CD4-positive, CD25-positive, alpha-beta regulatory T cell (primary cell): ENCODE results near the gene PRG3. TPM values are rescaled to one million over a fixed set of nuclear protein-coding genes. Genes with fewer than 3 reads are reported as not detected.

Source experiments
- ATAC-seq, 2 donors: fragments of 150-1000 bp; cut with Tn5 transposase; one replicate each; pipeline ENCODE4 v1.10.0; 2021; ENCODE audit warnings: low read depth in 2 of 2, moderate number of reproducible peaks in 2 of 2, moderate library complexity in 1 of 2
- DNase-seq, 3 donors: peaks; one replicate each; pipeline versions ENCODE4 v3.0.0 to v3.0.0-alpha.2; 2012 to 2022; ENCODE audit warnings: mixed read lengths in 1 of 3
- H3K27ac ChIP-seq: one replicate; pipeline ENCODE4 v1.7.0; 2013; ENCODE audit warnings: mild to moderate bottlenecking, low read length; ENCODE audit not compliant: insufficient read depth, poor library complexity, severe bottlenecking
- H3K27me3 ChIP-seq: one replicate; pipeline ENCODE4 v1.7.0; 2013; ENCODE audit warnings: low read length; ENCODE audit not compliant: control insufficient read depth, insufficient read depth
- H3K36me3 ChIP-seq: one replicate; pipeline ENCODE4 v1.7.0; 2013; ENCODE audit warnings: mild to moderate bottlenecking, low read length, moderate library complexity; ENCODE audit not compliant: control insufficient read depth, insufficient read depth
- H3K4me1 ChIP-seq: 2 replicates; pipeline ENCODE4 v1.7.0; 2013; ENCODE audit warnings: mild to moderate bottlenecking, low read length; ENCODE audit not compliant: insufficient read depth, control insufficient read depth, poor library complexity, severe bottlenecking
- H3K4me3 ChIP-seq: one replicate; pipeline ENCODE4 v1.7.0; 2013; ENCODE audit warnings: low read depth, mild to moderate bottlenecking, low read length, moderate library complexity
- H3K9me3 ChIP-seq, 2 experiments: 1 replicate in 1 of 2; 2 replicates in 1 of 2; pipeline ENCODE4 v1.7.0; 2013; ENCODE audit warnings: low read length in 2 of 2, mild to moderate bottlenecking in 1 of 2, moderate library complexity in 1 of 2; ENCODE audit not compliant: control insufficient read depth in 2 of 2
- H3K27ac Mint-ChIP-seq, 3 donors: one replicate each; pipeline ENCODE4 v1.8.0; 2020 to 2022; ENCODE audit warnings: mild to moderate bottlenecking in 3 of 3, mixed read lengths in 3 of 3, moderate library complexity in 2 of 3
- H3K27me3 Mint-ChIP-seq: one replicate; pipeline ENCODE4 v1.8.0; 2022; ENCODE audit warnings: mild to moderate bottlenecking, mixed read lengths
- H3K36me3 Mint-ChIP-seq: one replicate; pipeline ENCODE4 v1.8.0; 2020; ENCODE audit warnings: mixed read lengths
- H3K4me1 Mint-ChIP-seq, 4 donors: one replicate each; pipeline ENCODE4 v1.8.0; 2020 to 2022; ENCODE audit warnings: mixed read lengths in 4 of 4, mild to moderate bottlenecking in 1 of 4
- H3K4me3 Mint-ChIP-seq, 4 donors: one replicate each; pipeline ENCODE4 v1.8.0; 2020 to 2022; ENCODE audit warnings: mild to moderate bottlenecking in 4 of 4, mixed read lengths in 4 of 4, moderate library complexity in 3 of 4
- H3K9me3 Mint-ChIP-seq, 7 donors: one replicate each; pipeline ENCODE4 v1.8.0; 2020 to 2022; ENCODE audit warnings: mixed read lengths in 7 of 7, mild to moderate bottlenecking in 3 of 7, moderate library complexity in 2 of 7
- polyA plus RNA-seq, 4 donors: library from polyadenylated mRNA; unstranded; fragments of 300-500 nt; fragmentation: Illumina TruSeq; gene quantifications; one replicate each; pipeline ENCODE4 v1.2.3, GENCODE V29; 2021
- total RNA-seq: library from RNA; stranded (reverse); gene quantifications from one replicate; pipeline ENCODE4 v1.2.3, GENCODE V29; 2022

Gene PRG3
- total and polyA plus RNA-seq, 5 donors from 2014 or later: not detected

DNA sequence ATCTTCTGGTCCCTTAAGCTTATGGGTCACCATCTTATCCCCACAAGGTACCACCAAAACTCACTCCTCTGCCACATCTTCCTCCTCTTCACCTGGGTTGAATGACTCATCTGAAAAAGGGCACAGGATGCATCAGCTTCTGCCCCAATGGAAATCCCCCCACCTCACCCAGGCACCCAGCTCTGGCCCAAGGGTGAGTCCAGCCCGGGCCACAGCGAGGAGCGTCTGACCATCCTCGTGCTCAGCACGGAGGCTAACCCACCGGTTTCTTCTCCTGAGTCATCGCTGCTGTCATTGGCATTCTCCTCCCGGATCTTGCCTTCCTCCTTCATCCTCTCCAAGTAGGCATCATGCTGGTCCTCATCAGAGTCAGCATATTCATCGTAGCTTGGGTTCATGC, 50.9 kb downstream of the PRG3 start:
- Mint-ChIP-seq H3K36me3 (peaks cover 60% of the 10 kb centered on the region), H3K4me1 (peaks cover 0 to 51% (median 35%) of the 10 kb centered on the region in 4 donors), H3K4me3 (peak overlapping the region in 2 of 4 donors; percentile 12 to 63), H3K27me3 (no peaks in the 10 kb centered on the region), H3K9me3 (no peaks in the 10 kb centered on the region), H3K27ac (peak overlapping the region in 1 of 3 donors; percentile 49)
- no peak for DNase-seq
- H3K27me3 ChIP-seq: no peaks in the 10 kb centered on the region
- H3K4me3 ChIP-seq: no peak overlapping the region
- peaks cover 65% of the 10 kb centered on the region for H3K36me3 ChIP-seq
- peaks cover 21% of the 10 kb centered on the region for H3K4me1 ChIP-seq
- H3K9me3 ChIP-seq: no peaks in the 10 kb centered on the region
- no peak overlapping the region for H3K27ac ChIP-seq
- no peak for ATAC-seq

DNA sequence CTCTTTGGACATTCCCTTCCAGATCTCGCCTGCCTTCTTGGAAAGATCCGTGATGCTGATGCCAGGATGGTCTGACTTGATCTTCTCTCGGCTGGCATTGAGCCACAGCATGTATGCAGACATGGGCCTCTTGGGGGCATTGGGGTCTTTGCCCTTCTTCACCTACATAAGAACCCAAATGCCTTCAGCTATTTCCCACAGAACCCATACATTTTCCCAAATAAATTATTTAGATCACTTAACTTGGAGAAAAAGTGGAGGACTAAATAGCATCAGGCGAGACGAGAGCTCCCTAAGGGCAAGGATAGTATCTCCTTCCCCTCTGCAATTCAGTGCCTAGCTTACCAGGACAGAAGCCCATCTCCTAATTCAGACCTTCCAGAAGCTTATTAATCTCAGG, 53.2 kb downstream of the PRG3 start:
- Histone ChIP-seq H3K4me3 (no peak overlapping the region), H3K4me1 (peaks cover 19% of the 10 kb centered on the region), H3K27me3 (no peaks in the 10 kb centered on the region), H3K36me3 (peaks cover 56% of the 10 kb centered on the region), H3K27ac (no peak overlapping the region), H3K9me3 (no peaks in the 10 kb centered on the region)
- Mint-ChIP-seq H3K9me3 (no peaks in the 10 kb centered on the region), H3K4me1 (peaks cover 0 to 43% (median 29%) of the 10 kb centered on the region in 4 donors), H3K36me3 (peaks cover 60% of the 10 kb centered on the region), H3K27ac (peak overlapping the region; percentile 61 to 97 (median 76)), H3K27me3 (no peaks in the 10 kb centered on the region), H3K4me3 (peak overlapping the region in 3 of 4 donors; percentile 53 to 82 (median 73))
- DNase-seq: no peak
- no peak for ATAC-seq

Other genes starting within 250 kb of the PRG3 start
- not detected for gene LRRC55, start 199.2 kb downstream of the PRG3 start, total RNA-seq
- not detected for gene LRRC55, start 199.2 kb downstream of the PRG3 start, polyA plus RNA-seq
- not detected for gene APLNR, start 143.9 kb downstream of the PRG3 start, total RNA-seq
- not detected for gene APLNR, start 143.9 kb downstream of the PRG3 start, polyA plus RNA-seq
- 16.3 TPM for gene TNKS1BP1, start 56.2 kb downstream of the PRG3 start, total RNA-seq
- gene TNKS1BP1, start 56.2 kb downstream of the PRG3 start, polyA plus RNA-seq: 1 to 10 TPM; 1.5 to 4.5 (median 2.0) TPM
- 54.6 TPM for gene SSRP1, start 45.3 kb downstream of the PRG3 start, total RNA-seq
- gene SSRP1, start 45.3 kb downstream of the PRG3 start, polyA plus RNA-seq: 10 to 100 TPM; 20.5 to 29.5 (median 27.2) TPM
- not detected for gene P2RX3, start 42.8 kb downstream of the PRG3 start, total RNA-seq
- not detected for gene P2RX3, start 42.8 kb downstream of the PRG3 start, polyA plus RNA-seq
- not detected for gene PRG2, start 9.5 kb upstream of the PRG3 start, total RNA-seq
- under 1 TPM in 1 of 4 donors, not detected in 3; 0.13 TPM for gene PRG2, start 9.5 kb upstream of the PRG3 start, polyA plus RNA-seq
- 19.1 TPM for gene SLC43A3, start 46.0 kb upstream of the PRG3 start, total RNA-seq
- gene SLC43A3, start 46.0 kb upstream of the PRG3 start, polyA plus RNA-seq: 10 to 100 TPM; 21.6 to 36.9 (median 27.3) TPM
- not detected for gene RTN4RL2, start 79.4 kb upstream of the PRG3 start, total RNA-seq
- under 1 TPM in 1 of 4 donors, not detected in 3; 0.11 TPM for gene RTN4RL2, start 79.4 kb upstream of the PRG3 start, polyA plus RNA-seq
- gene SLC43A1, start 134.6 kb upstream of the PRG3 start, total RNA-seq: 12.8 TPM
- gene SLC43A1, start 134.6 kb upstream of the PRG3 start, polyA plus RNA-seq: 10 to 100 TPM; 22.9 to 29.9 (median 26.2) TPM
- gene TIMM10, start 149.6 kb upstream of the PRG3 start, total RNA-seq: 21.2 TPM
- 10 to 100 TPM; 52.1 to 84.7 (median 65.7) TPM for gene TIMM10, start 149.6 kb upstream of the PRG3 start, polyA plus RNA-seq
- gene SMTNL1, start 156.4 kb upstream of the PRG3 start, total RNA-seq: not detected
- under 1 TPM in 2 of 4 donors, not detected in 2; 0.21 to 0.36 TPM for gene SMTNL1, start 156.4 kb upstream of the PRG3 start, polyA plus RNA-seq
- 103 TPM for gene UBE2L6, start 186.5 kb upstream of the PRG3 start, total RNA-seq
- gene UBE2L6, start 186.5 kb upstream of the PRG3 start, polyA plus RNA-seq: 100 to 1,000 TPM; 277 to 406 (median 320) TPM
- gene SERPING1, start 216.5 kb upstream of the PRG3 start, total RNA-seq: 1.1 TPM
- not detected for gene SERPING1, start 216.5 kb upstream of the PRG3 start, polyA plus RNA-seq